ENCODE data around the gene CCDC32.

CCDC32 gene

DNA sequence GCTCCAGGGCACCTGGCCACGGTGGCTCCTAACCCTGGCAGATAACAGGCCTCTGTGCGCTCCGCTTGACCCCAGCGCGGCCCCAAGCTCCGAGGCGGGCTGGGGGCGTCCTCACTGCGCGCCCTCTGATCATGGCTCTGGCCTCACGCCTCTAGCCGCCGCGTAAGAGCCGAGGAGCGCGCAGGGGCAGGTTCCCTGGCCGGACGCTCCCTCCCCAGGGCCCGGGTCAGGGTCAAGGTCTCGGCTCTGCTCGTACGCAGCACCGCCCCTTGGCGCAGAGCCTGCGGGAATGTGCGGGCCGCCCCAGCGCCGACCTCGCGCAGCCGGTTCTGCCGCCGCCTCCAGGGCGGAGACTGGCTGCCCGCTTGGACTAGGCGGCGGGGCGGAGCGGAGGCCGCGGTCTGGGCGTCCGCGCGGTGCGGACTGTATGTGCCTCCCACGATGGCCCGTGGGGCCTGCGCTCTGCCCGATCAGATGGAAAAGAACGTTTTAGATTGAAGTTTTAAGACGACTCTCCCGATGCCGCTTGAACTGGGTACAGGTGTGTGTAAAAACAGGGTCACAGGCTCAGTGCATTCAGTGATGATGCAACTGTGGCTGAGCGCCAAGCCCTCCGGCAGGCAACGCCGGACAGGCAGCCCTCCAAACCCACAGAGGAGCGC, 53.2 kb downstream of the CCDC32 start:
- DNase-seq = peak; percentile 33

- DNase-seq = peak; percentile 25
These were observed 53.8 kb downstream of the CCDC32 start for GRCh38 chr15:40511093-40511471.

DNA sequence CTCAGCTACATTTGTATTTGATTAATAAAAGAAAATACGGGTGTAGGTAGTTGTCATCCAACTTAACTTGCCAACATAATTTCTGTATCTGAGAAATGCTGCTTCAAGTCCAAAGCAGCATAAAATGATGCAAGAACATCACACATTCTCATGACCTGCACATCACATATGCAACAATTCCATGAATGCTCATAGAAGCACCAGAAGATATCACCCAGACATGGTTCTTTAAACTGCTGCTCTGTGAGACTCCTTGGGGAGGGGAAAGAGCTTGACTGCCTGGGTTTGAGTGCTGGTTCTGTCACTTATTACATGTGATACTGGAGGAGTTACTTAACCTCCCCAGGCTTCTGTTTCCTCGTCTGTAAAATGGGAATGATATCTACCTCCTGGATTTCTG, 54.6 kb downstream of the CCDC32 start:
- DNase-seq = no peak

DNA sequence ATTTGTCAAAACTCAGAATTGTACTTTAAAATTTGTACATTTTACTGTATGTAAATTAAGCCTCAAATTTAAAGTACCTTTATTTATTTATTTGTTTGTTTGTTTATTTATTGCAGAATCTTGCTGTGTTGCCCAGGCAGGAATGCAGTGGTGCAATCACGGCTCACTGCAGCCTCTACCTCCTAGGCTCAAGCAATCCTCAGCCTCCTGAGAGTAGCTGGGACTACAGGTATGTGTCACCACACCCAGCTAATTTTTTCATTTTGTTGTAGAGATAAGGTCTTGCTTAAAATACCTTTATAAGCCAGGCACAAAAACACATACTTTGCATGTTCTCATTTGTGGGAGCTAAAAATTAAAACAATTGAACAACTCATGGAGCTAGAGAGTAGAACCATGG, 56.6 kb downstream of the CCDC32 start:
- no peak for DNase-seq

DNA sequence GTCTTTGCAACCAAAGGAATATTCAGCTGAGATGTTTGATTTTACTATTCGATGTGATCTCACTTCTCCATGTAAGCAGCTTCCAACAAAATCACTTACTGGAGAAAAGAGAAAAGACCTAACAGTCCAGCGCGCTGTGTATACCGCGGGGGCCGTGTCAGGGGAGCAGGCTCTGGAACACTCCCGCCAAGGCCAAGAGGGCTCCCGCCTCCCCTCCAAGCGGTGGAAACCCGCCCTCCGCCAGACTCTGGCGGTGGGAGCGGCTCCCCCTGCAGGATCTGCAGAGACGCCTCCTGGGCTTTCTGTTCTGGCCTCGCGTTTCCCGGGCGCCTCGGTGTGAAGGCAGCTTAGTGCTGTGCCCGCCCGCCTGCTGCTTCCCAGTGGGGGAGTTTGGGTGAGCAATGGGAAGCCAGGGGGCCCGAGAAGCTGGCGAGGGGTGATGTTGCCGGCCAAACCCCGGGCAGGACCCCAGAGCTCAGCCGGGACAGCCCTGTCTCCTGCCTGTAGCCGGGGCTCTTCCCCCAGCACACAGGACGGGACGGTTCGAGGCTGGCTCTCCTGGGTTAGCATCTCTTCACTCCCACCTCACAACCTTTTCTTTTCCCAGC, 57.8 kb downstream of the CCDC32 start:
- DNase-seq = peak; percentile 68

Data from activated T-cell treated with anti-CD3 and anti-CD28 coated beads, Interleukin-2, amount 50 U/mL, for 1 hour (primary cell).